Measurements from ENCODE around the gene EIF4B. TPM values are rescaled to one million over a fixed set of nuclear protein-coding genes. Genes with fewer than 3 reads are reported as not detected.
"Not testable (repeated sequence)": the region's sequence is repeated elsewhere in the genome, so short reads cannot be mapped to it uniquely, and the experiment has no call there.

The EIF4B gene
- total and polyA plus RNA-seq, 2 experiments from 2014 or later, result 141 to 584 TPM

GRCh38 chr12:53033832-53034231 is 27.6 kb downstream of the EIF4B start:
- H3K9me3 Mint-ChIP-seq; H3K27ac ChIP-seq (ENCODE audit: low read depth); H3K9me2 ChIP-seq (ENCODE audit: insufficient read depth); H3K4me1 ChIP-seq (ENCODE audit: insufficient read depth); H2AFZ ChIP-seq; H3K4me2 ChIP-seq; DNase-seq (ENCODE audit: low spot score); H3K4me3 Mint-ChIP-seq; H3K4me3 ChIP-seq; H3K27ac Mint-ChIP-seq; H3K27me3 ChIP-seq (ENCODE audit: insufficient read depth); H3K4me1 Mint-ChIP-seq; ATAC-seq: not testable (repeated sequence)
- Mint-ChIP-seq H3K27me3 (ENCODE audit: insufficient read depth, low read depth, poor library complexity) (peaks cover 12% of the 10 kb centered on the region), H3K36me3 (ENCODE audit: low read depth) (peaks cover 94% of the 10 kb centered on the region)
- Histone ChIP-seq H4K20me1 (replicated peaks; ENCODE audit: insufficient read depth) (peaks cover 77% of the 10 kb centered on the region), H3F3A (replicated peaks; ENCODE audit: low read depth) (peaks cover 52% of the 10 kb centered on the region), H3K36me3 (ENCODE audit: insufficient read depth) (peaks cover 90% of the 10 kb centered on the region), H3K79me2 (replicated peaks; ENCODE audit: insufficient read depth) (peaks cover 25% of the 10 kb centered on the region)

GRCh38 chr12:53034459-53034858 is 28.2 kb downstream of the EIF4B start:
- no peaks in the 10 kb centered on the region for H3K27me3 ChIP-seq (ENCODE audit: insufficient read depth)
- no peak overlapping the region for H3K4me3 ChIP-seq
- H3K36me3 ChIP-seq (ENCODE audit: insufficient read depth), result peaks cover 91% of the 10 kb centered on the region
- H3K27ac ChIP-seq (ENCODE audit: low read depth), result peak overlapping the region; percentile 47; the same call in 1 of the 2 replicates
- no peak for TF ChIP-seq EZH2 (IDR thresholded peaks at IDR 0.05; ENCODE audit: low read depth, unreplicated experiment)
- no peak for TF ChIP-seq ZNF114 (CRISPR knock-in tag; IDR thresholded peaks at IDR 0.05)
- no peak for TF ChIP-seq REST (IDR thresholded peaks at IDR 0.05; ENCODE audit: unreplicated experiment)
- TF ChIP-seq NANOG (IDR thresholded peaks at IDR 0.05; ENCODE audit: borderline replicate concordance), result no peak
- no peak for TF ChIP-seq POLR2AphosphoS5 (IDR thresholded peaks at IDR 0.05; ENCODE audit: low read depth)
- TF ChIP-seq JUNB (IDR thresholded peaks at IDR 0.05; ENCODE audit: unreplicated experiment), result no peak
- peaks cover 25% of the 10 kb centered on the region for H3K79me2 ChIP-seq (replicated peaks; ENCODE audit: insufficient read depth)
- H3K27me3 Mint-ChIP-seq (ENCODE audit: insufficient read depth, low read depth, poor library complexity), result peaks cover 8% of the 10 kb centered on the region
- H4K20me1 ChIP-seq (replicated peaks; ENCODE audit: insufficient read depth), result peaks cover 79% of the 10 kb centered on the region
- H3K4me3 Mint-ChIP-seq, result no peak overlapping the region
- DNase-seq (ENCODE audit: low spot score) (no peak), ATAC-seq (no peak)
- 0 out of 2 replicates have a peak, but pooled peaks cover 7% of the 10 kb centered on the region for H3K4me1 ChIP-seq (ENCODE audit: insufficient read depth)
- H2AFZ ChIP-seq, result no peak overlapping the region
- H3K9me3 Mint-ChIP-seq, result no peaks in the 10 kb centered on the region
- H3K27ac Mint-ChIP-seq, result no peak overlapping the region
- H3K4me2 ChIP-seq, result no peak overlapping the region
- peaks cover 58% of the 10 kb centered on the region for H3F3A ChIP-seq (replicated peaks; ENCODE audit: low read depth)
- peaks cover 6% of the 10 kb centered on the region for H3K4me1 Mint-ChIP-seq
- H3K9me2 ChIP-seq (ENCODE audit: insufficient read depth), result no peaks in the 10 kb centered on the region
- peaks cover 94% of the 10 kb centered on the region for H3K36me3 Mint-ChIP-seq (ENCODE audit: low read depth)

DNA sequence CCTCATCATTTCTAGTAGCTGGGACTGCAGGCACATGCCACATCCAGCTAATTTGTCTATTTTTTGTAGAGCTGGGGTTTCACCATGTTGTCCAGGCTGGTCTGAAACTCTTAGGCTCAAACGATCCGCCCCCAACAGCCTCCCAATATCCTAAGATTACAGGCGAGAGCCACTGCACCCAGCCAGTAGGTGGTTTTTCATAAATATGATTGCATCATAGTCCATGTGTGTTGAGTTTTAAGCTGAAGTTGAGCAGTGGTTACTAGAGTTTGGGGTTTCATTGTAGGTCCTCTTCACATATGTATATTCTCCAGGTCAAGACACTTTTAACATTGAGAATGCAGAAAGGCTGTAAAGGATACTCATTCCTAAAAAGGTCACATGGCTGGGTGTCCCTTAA is 30.5 kb downstream of the EIF4B start:
- Mint-ChIP-seq H3K27ac (0 out of 2 replicates have a peak overlapping the region, but pooled peaks have one; percentile 36), H3K4me3 (no peak overlapping the region), H3K36me3 (ENCODE audit: low read depth) (peaks cover 94% of the 10 kb centered on the region), H3K4me1 (peaks cover 13% of the 10 kb centered on the region), H3K27me3 (ENCODE audit: insufficient read depth, low read depth, poor library complexity) (peaks cover 7% of the 10 kb centered on the region), H3K9me3 (no peaks in the 10 kb centered on the region)
- ATAC-seq (no peak), DNase-seq (ENCODE audit: low spot score) (no peak)
- Histone ChIP-seq H3K9me2 (ENCODE audit: insufficient read depth) (no peaks in the 10 kb centered on the region), H3K79me2 (replicated peaks; ENCODE audit: insufficient read depth) (peaks cover 12% of the 10 kb centered on the region), H3K4me1 (ENCODE audit: insufficient read depth) (peaks cover 9% of the 10 kb centered on the region; the same call in 1 of the 2 replicates), H3K4me3 (no peak overlapping the region), H3K27me3 (ENCODE audit: insufficient read depth) (no peaks in the 10 kb centered on the region), H3K36me3 (ENCODE audit: insufficient read depth) (peaks cover 83% of the 10 kb centered on the region), H3K27ac (ENCODE audit: low read depth) (peak overlapping the region; percentile 63), H3F3A (replicated peaks; ENCODE audit: low read depth) (peaks cover 58% of the 10 kb centered on the region), H4K20me1 (replicated peaks; ENCODE audit: insufficient read depth) (peaks cover 68% of the 10 kb centered on the region), H2AFZ (no peak overlapping the region), H3K4me2 (no peak overlapping the region)
- no peak for TF ChIP-seq STAT1 (IDR thresholded peaks at IDR 0.05; ENCODE audit: unreplicated experiment)
- TF ChIP-seq EZH2 (IDR thresholded peaks at IDR 0.05; ENCODE audit: low read depth, unreplicated experiment), result no peak
- TF ChIP-seq ZNF462 (CRISPR knock-in tag; IDR thresholded peaks at IDR 0.05), result no peak
